HG02943 (cell line): ENCODE measurements around the gene ZDHHC3.

ENCODE experiments used
- ATAC-seq: cut with Tn5 transposase; IDR thresholded peaks from one replicate; pipeline ENCODE4 v1.9.1; 2021; ENCODE audit warnings: mild to moderate bottlenecking, low read depth, moderate library complexity; ENCODE audit not compliant: unreplicated experiment

Gene ZDHHC3

GRCh38 chr3:44932271-44932670, 43.7 kb downstream of the ZDHHC3 start:
- ATAC-seq, result no peak

- ATAC-seq, result no peak
These were observed 44.2 kb downstream of the ZDHHC3 start for GRCh38 chr3:44931791-44932190.

GRCh38 chr3:44930911-44931310, 45.1 kb downstream of the ZDHHC3 start:
- ATAC-seq, result no peak

GRCh38 chr3:44929782-44930181, 46.2 kb downstream of the ZDHHC3 start:
- ATAC-seq, result no peak

GRCh38 chr3:44927371-44927770, 48.6 kb downstream of the ZDHHC3 start:
- no peak for ATAC-seq

GRCh38 chr3:44926921-44927320, 49.1 kb downstream of the ZDHHC3 start:
- ATAC-seq, result no peak

- ATAC-seq, result no peak
These were observed 49.8 kb downstream of the ZDHHC3 start for GRCh38 chr3:44926172-44926571.

GRCh38 chr3:44924457-44925084, 51.4 kb downstream of the ZDHHC3 start:
- no peak for ATAC-seq

- no peak for ATAC-seq
These were observed 52.1 kb downstream of the ZDHHC3 start for GRCh38 chr3:44923632-44924456.

- ATAC-seq, result no peak
These were observed 55.9 kb downstream of the ZDHHC3 start for GRCh38 chr3:44920081-44920480.

GRCh38 chr3:44918581-44918980, 57.4 kb downstream of the ZDHHC3 start:
- ATAC-seq, result no peak

- ATAC-seq, result no peak
These were observed 57.9 kb downstream of the ZDHHC3 start for GRCh38 chr3:44918087-44918486.

GRCh38 chr3:44915702-44916438, 60.1 kb downstream of the ZDHHC3 start:
- no peak for ATAC-seq

GRCh38 chr3:44914936-44915335, 61.0 kb downstream of the ZDHHC3 start:
- no peak for ATAC-seq

GRCh38 chr3:44913868-44914468, 62.0 kb downstream of the ZDHHC3 start:
- no peak for ATAC-seq

GRCh38 chr3:44910693-44911092, 65.3 kb downstream of the ZDHHC3 start:
- no peak for ATAC-seq

GRCh38 chr3:44909063-44909462, 66.9 kb downstream of the ZDHHC3 start:
- no peak for ATAC-seq

- no peak for ATAC-seq
These were observed 68.4 kb downstream of the ZDHHC3 start for GRCh38 chr3:44907612-44908011.

GRCh38 chr3:44906997-44907396, 69.0 kb downstream of the ZDHHC3 start:
- ATAC-seq, result no peak

GRCh38 chr3:44905446-44906157, 70.4 kb downstream of the ZDHHC3 start:
- no peak for ATAC-seq
